T-helper 17 cell (primary cell): ENCODE measurements around the gene CCDC81. TPM values are rescaled to one million over a fixed set of nuclear protein-coding genes. Genes with fewer than 3 reads are reported as not detected.
A peak's percentile ranks its signal among the peaks of the same experiment; 100 is the strongest.

Experiments used
- ATAC-seq: fragments of 150-1000 bp; cut with Tn5 transposase; 2 replicates; pipeline ENCODE4 v1.10.0; 2021; ENCODE audit warnings: mild to moderate bottlenecking, moderate library complexity
- DNase-seq, 3 donors: peaks; one replicate each; pipeline versions ENCODE4 v3.0.0 to v3.0.0-alpha.2; 2020 to 2021
- H3K9me3 ChIP-seq: one replicate; pipeline ENCODE4 v1.7.0; 2013; ENCODE audit warnings: low read length, mild to moderate bottlenecking; ENCODE audit not compliant: control insufficient read depth, poor library complexity, severe bottlenecking
- H3K27ac Mint-ChIP-seq: one replicate; pipeline ENCODE4 v1.8.0; 2022; ENCODE audit warnings: mild to moderate bottlenecking, moderate library complexity, mixed read lengths
- H3K27me3 Mint-ChIP-seq: one replicate; pipeline ENCODE4 v1.8.0; 2022; ENCODE audit warnings: mixed read lengths
- H3K36me3 Mint-ChIP-seq: one replicate; pipeline ENCODE4 v1.8.0; 2022; ENCODE audit warnings: low read depth, mixed read lengths
- H3K4me1 Mint-ChIP-seq: one replicate; pipeline ENCODE4 v1.8.0; 2022; ENCODE audit warnings: mild to moderate bottlenecking, mixed read lengths
- H3K4me3 Mint-ChIP-seq: one replicate; pipeline ENCODE4 v1.8.0; 2022; ENCODE audit warnings: mild to moderate bottlenecking, moderate library complexity, mixed read lengths
- total RNA-seq, 4 donors: library from RNA in 2 of 4; stranded (reverse) in 2 of 4; gene quantifications; one replicate each; pipeline ENCODE4 v1.2.3 and lab custom pipeline; 2022 to 2026

CCDC81 gene
- total RNA-seq, 2 donors from 2014 or later, result 0.63 to 1.6 TPM

- Mint-ChIP-seq H3K36me3 (no peaks in the 10 kb centered on the region), H3K4me1 (no peaks in the 10 kb centered on the region), H3K4me3 (no peak overlapping the region), H3K27me3 (no peaks in the 10 kb centered on the region), H3K27ac (no peak overlapping the region)
- ATAC-seq, result no peak
- no peak for DNase-seq
- no peaks in the 10 kb centered on the region for H3K9me3 ChIP-seq
Measured at GRCh38 chr11:86447763-86448480, 73.2 kb downstream of the CCDC81 start.

- Mint-ChIP-seq H3K36me3 (no peaks in the 10 kb centered on the region), H3K27me3 (no peaks in the 10 kb centered on the region), H3K4me1 (no peaks in the 10 kb centered on the region), H3K27ac (no peak overlapping the region), H3K4me3 (no peak overlapping the region)
- DNase-seq (no peak), ATAC-seq (no peak)
- no peaks in the 10 kb centered on the region for H3K9me3 ChIP-seq
Measured at GRCh38 chr11:86449993-86450629, 75.4 kb downstream of the CCDC81 start.

GRCh38 chr11:86453290-86454030, 78.8 kb downstream of the CCDC81 start:
- Mint-ChIP-seq H3K36me3 (no peaks in the 10 kb centered on the region), H3K4me1 (peaks cover 7% of the 10 kb centered on the region), H3K4me3 (no peak overlapping the region), H3K27ac (no peak overlapping the region), H3K27me3 (peaks cover 8% of the 10 kb centered on the region)
- no peak for DNase-seq
- no peaks in the 10 kb centered on the region for H3K9me3 ChIP-seq
- ATAC-seq, result no peak

GRCh38 chr11:86456075-86456939, 81.6 kb downstream of the CCDC81 start:
- Mint-ChIP-seq H3K36me3 (no peaks in the 10 kb centered on the region), H3K4me3 (no peak overlapping the region), H3K4me1 (peaks cover 9% of the 10 kb centered on the region), H3K27me3 (peaks cover 8% of the 10 kb centered on the region), H3K27ac (no peak overlapping the region)
- ATAC-seq (peak; percentile 60), DNase-seq (peak; percentile 27 to 55 (median 40))
- H3K9me3 ChIP-seq, result no peaks in the 10 kb centered on the region

- no peak for DNase-seq
- H3K36me3 Mint-ChIP-seq, result no peaks in the 10 kb centered on the region
- H3K27ac Mint-ChIP-seq, result no peak overlapping the region
- H3K9me3 ChIP-seq, result no peaks in the 10 kb centered on the region
- ATAC-seq, result no peak
- no peak overlapping the region for H3K4me3 Mint-ChIP-seq
- peaks cover 12% of the 10 kb centered on the region for H3K4me1 Mint-ChIP-seq
- H3K27me3 Mint-ChIP-seq, result peaks cover 8% of the 10 kb centered on the region
Measured at GRCh38 chr11:86458294-86459001, 83.8 kb downstream of the CCDC81 start.

GRCh38 chr11:86459002-86459385, 84.3 kb downstream of the CCDC81 start:
- Mint-ChIP-seq H3K36me3 (no peaks in the 10 kb centered on the region), H3K4me3 (no peak overlapping the region), H3K4me1 (peaks cover 12% of the 10 kb centered on the region), H3K27me3 (peaks cover 8% of the 10 kb centered on the region), H3K27ac (no peak overlapping the region)
- H3K9me3 ChIP-seq, result no peaks in the 10 kb centered on the region
- ATAC-seq (no peak), DNase-seq (no peak)

GRCh38 chr11:86459682-86460460, 85.2 kb downstream of the CCDC81 start:
- H3K9me3 ChIP-seq, result no peaks in the 10 kb centered on the region
- Mint-ChIP-seq H3K4me1 (peaks cover 12% of the 10 kb centered on the region), H3K4me3 (no peak overlapping the region), H3K27ac (no peak overlapping the region), H3K36me3 (no peaks in the 10 kb centered on the region), H3K27me3 (peaks cover 8% of the 10 kb centered on the region)
- no peak for ATAC-seq
- no peak for DNase-seq

GRCh38 chr11:86460461-86461385, 86.0 kb downstream of the CCDC81 start:
- H3K27me3 Mint-ChIP-seq, result peaks cover 7% of the 10 kb centered on the region
- no peak overlapping the region for H3K4me3 Mint-ChIP-seq
- no peak overlapping the region for H3K27ac Mint-ChIP-seq
- ATAC-seq (no peak), DNase-seq (no peak)
- H3K9me3 ChIP-seq, result no peaks in the 10 kb centered on the region
- peaks cover 12% of the 10 kb centered on the region for H3K4me1 Mint-ChIP-seq
- H3K36me3 Mint-ChIP-seq, result no peaks in the 10 kb centered on the region

- Mint-ChIP-seq H3K4me1 (peaks cover 5% of the 10 kb centered on the region), H3K4me3 (no peak overlapping the region)
- no peak for ATAC-seq
Measured at GRCh38 chr11:86461892-86462291, 87.2 kb downstream of the CCDC81 start.

GRCh38 chr11:86463120-86463519, 88.4 kb downstream of the CCDC81 start:
- no peak for ATAC-seq
- no peaks in the 10 kb centered on the region for H3K9me3 ChIP-seq
- H3K27me3 Mint-ChIP-seq, result no peaks in the 10 kb centered on the region
- peaks cover 5% of the 10 kb centered on the region for H3K4me1 Mint-ChIP-seq
- H3K27ac Mint-ChIP-seq, result no peak overlapping the region
- H3K4me3 Mint-ChIP-seq, result no peak overlapping the region
- H3K36me3 Mint-ChIP-seq, result no peaks in the 10 kb centered on the region
- no peak for DNase-seq

More at GRCh38 chr11:86461892-86462291, 87.2 kb downstream of the CCDC81 start:
- Mint-ChIP-seq H3K36me3 (no peaks in the 10 kb centered on the region), H3K27me3 (no peaks in the 10 kb centered on the region), H3K27ac (no peak overlapping the region)
- no peak for DNase-seq
- H3K9me3 ChIP-seq, result no peaks in the 10 kb centered on the region

- H3K4me1 Mint-ChIP-seq, result peaks cover 5% of the 10 kb centered on the region
- H3K9me3 ChIP-seq, result no peaks in the 10 kb centered on the region
- H3K36me3 Mint-ChIP-seq, result no peaks in the 10 kb centered on the region
- no peak overlapping the region for H3K27ac Mint-ChIP-seq
- ATAC-seq, result no peak
- no peak overlapping the region for H3K4me3 Mint-ChIP-seq
- DNase-seq, result no peak
- H3K27me3 Mint-ChIP-seq, result no peaks in the 10 kb centered on the region
Measured at GRCh38 chr11:86463955-86464354, 89.3 kb downstream of the CCDC81 start.
